ENCODE data around the gene HTATIP2. TPM values are rescaled to one million over a fixed set of nuclear protein-coding genes. Genes with fewer than 3 reads are reported as not detected.
A peak's percentile ranks its signal among the peaks of the same experiment; 100 is the strongest.

HTATIP2 gene
- total and polyA plus RNA-seq, 9 of the 15 experiments (the other 6 are each of a cell fraction or from before 2014, with no cell fraction given), result 48.3 to 90.9 (median 64.4) TPM

DNA sequence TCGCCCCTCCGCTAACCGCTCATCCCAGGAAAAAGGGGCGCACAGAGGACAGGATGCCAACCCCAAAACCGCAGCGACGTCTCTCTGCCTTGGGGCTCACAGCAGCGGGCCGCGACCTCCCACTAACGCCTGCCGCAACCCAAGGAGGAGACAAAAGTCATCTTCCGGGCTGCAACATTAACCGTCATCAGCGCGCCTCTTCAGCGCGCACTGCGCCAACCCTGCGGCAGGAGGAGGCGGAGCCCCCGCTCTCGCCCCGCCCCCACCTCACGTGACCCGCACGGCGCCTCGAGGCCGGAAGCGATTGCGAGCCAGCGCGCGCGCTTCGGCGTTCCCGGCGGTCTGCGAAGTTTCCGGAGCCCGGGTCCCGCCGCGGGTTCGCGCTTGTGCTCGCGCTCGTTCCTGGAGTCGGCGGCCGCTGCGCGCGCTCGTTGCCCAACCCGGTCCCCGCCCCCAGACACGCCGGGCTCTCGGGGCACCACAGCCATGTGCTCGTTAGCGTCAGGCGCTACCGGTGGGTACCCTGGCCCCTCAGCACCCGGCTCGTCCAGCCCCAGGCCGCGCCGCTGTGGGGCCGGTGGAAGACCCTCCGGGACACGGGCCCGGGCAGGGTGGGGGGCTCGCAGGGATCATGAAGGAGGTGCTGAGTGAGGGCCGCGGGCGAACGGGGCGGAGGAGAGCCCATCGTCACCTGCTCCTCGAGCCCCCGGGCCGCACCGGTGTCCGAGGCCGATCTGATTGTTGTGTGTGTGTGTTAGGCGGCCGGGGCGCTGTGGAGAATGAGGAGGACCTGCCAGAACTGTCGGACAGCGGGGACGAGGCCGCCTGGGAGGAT lies 24.0 kb downstream of the HTATIP2 start, which contains the start of gene PRMT3 (continued):
- TF ChIP-seq, protein P1, sequence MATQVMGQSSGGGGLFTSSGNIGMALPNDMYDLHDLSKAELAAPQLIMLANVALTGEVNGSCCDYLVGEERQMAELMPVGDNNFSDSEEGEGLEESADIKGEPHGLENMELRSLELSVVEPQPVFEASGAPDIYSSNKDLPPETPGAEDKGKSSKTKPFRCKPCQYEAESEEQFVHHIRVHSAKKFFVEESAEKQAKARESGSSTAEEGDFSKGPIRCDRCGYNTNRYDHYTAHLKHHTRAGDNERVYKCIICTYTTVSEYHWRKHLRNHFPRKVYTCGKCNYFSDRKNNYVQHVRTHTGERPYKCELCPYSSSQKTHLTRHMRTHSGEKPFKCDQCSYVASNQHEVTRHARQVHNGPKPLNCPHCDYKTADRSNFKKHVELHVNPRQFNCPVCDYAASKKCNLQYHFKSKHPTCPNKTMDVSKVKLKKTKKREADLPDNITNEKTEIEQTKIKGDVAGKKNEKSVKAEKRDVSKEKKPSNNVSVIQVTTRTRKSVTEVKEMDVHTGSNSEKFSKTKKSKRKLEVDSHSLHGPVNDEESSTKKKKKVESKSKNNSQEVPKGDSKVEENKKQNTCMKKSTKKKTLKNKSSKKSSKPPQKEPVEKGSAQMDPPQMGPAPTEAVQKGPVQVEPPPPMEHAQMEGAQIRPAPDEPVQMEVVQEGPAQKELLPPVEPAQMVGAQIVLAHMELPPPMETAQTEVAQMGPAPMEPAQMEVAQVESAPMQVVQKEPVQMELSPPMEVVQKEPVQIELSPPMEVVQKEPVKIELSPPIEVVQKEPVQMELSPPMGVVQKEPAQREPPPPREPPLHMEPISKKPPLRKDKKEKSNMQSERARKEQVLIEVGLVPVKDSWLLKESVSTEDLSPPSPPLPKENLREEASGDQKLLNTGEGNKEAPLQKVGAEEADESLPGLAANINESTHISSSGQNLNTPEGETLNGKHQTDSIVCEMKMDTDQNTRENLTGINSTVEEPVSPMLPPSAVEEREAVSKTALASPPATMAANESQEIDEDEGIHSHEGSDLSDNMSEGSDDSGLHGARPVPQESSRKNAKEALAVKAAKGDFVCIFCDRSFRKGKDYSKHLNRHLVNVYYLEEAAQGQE (IDR thresholded peaks at IDR 0.05; ENCODE audit: borderline replicate concordance), result peak; percentile 90
- TF ChIP-seq, protein P1 (CRISPR knock-in tag; IDR thresholded peaks at IDR 0.05; ENCODE audit: low read depth), result peak; percentile 43; the same call in 1 of the 2 replicates
- TF ChIP-seq RNF2 (IDR thresholded peaks at IDR 0.05), result peak; percentile 76; the same call in 1 of the 2 replicates
- TF ChIP-seq ZNF764 (CRISPR knock-in tag; IDR thresholded peaks at IDR 0.05; ENCODE audit: low read depth), result 0 out of 2 replicates have a peak, but pooled peaks have one; percentile 52
- TF ChIP-seq, protein P2, sequence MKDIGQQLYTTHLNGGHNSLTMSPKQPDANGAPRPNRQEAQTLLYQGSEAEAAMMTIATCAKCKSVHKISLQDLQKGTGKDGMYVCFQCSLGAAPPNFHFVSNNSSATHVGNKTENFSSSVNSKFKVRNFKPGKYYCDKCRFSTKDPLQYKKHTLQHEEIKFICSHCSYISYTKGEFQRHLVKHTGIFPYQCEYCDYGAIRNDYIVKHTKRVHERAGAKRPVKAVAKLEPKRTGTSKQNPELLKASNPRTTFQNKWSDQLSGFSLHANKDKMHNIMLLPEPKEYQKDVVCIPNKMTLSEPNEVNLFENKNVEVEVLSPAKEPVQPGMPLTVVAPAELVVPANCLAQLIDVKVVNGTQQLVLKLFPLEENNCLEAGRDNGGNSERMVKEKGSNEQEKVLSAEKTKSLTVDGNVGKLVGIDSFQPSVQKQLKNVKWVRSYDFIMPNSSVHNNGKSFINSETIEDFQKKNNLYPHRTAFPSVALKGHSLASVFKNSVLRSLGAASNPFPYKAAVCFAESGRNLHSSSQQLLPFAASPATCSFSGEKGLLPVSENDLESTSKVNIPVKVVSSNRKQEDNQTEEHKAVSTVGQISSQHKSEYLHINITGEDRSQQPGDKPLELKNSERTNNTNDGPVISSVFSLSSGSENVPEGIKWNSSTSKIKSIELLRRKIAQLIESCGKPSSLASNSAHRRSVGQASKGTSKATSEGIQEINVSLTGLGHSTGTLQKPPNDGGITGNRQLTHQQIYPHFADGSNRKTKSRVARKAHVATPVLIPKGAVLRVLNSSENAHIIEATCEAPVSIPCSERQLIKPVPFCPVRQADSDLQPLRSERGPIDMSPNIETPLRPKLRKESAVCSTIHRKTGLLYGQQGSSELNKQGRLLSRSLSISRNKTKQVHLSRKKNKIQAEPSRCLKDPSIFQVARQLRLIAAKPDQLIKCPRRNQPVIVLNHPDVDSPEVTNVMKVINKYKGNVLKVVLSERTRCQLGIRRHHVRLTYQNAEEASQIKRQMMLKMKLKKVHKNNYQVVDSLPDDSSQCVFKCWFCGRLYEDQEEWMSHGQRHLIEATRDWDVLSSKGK (CRISPR knock-in tag; IDR thresholded peaks at IDR 0.05), result no peak
- TF ChIP-seq ZKSCAN1 (IDR thresholded peaks at IDR 0.05; ENCODE audit: low read depth, low read length), result no peak; the same call in 1 of the 2 replicates
- TF ChIP-seq ZNF444 (CRISPR knock-in tag; IDR thresholded peaks at IDR 0.05), result no peak
- peak; percentile 73; the same call in 1 of the 2 replicates for TF ChIP-seq NR4A1 (CRISPR knock-in tag; IDR thresholded peaks at IDR 0.05)
- TF ChIP-seq NR4A1 (tag; IDR thresholded peaks at IDR 0.05), result no peak
- TF ChIP-seq, protein P3, sequence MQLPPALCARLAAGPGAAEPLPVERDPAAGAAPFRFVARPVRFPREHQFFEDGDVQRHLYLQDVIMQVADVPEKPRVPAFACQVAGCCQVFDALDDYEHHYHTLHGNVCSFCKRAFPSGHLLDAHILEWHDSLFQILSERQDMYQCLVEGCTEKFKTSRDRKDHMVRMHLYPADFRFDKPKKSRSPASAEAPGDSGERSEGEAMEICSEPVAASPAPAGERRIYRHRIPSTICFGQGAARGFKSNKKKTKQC (CRISPR knock-in tag; IDR thresholded peaks at IDR 0.05), result 0 out of 2 replicates have a peak, but pooled peaks have one; percentile 33
- TF ChIP-seq ZNF232 (CRISPR knock-in tag; IDR thresholded peaks at IDR 0.05), result peak; percentile 60; the same call in 1 of the 2 replicates
- TF ChIP-seq FIP1L1 (IDR thresholded peaks at IDR 0.05; ENCODE audit: low read depth, low read length, poor library complexity, severe bottlenecking), result no peak
- peak; percentile 95 for TF ChIP-seq NKRF (IDR thresholded peaks at IDR 0.05; ENCODE audit: borderline replicate concordance)

Data from K562 (cell line).